ENCODE results near the gene DPP6. TPM values are rescaled to one million over a fixed set of nuclear protein-coding genes. Genes with fewer than 3 reads are reported as not detected.

DPP6 gene
- total RNA-seq, 4 donors from 2014 or later = 1.8 to 33.7 (median 6.4) TPM

- DNase-seq = no peak
- Histone ChIP-seq H3K27me3 (no peaks in the 10 kb centered on the region), H3K9me3 (no peaks in the 10 kb centered on the region), H3K36me3 (no peaks in the 10 kb centered on the region), H3K27ac (no peak overlapping the region), H3K4me1 (peaks cover 0 to 24% (median 10%) of the 10 kb centered on the region in 4 donors), H3K4me3 (no peak overlapping the region)
- WGBS, 2 donors (ENCODE audit: low coverage in 1 of 2) = 70 to 92% methylated on average over 2 to 14 of the region's 14 CpGs
- intact Hi-C loops (cut with DNase I; ENCODE audit: low total_unique reads) (no loop called here), in situ Hi-C loops (cut with MboI; ENCODE audit: low pct_ligation_motif_present in 1 of 4, low pct_unique_long_range_greater_than_20kb in 1 of 4, low sequenced_read_pairs in 3 of 4) (no loop called here)
- TF ChIP-seq EP300 (IDR thresholded peaks at IDR 0.05; ENCODE audit: low read depth) (no peak), POLR2A (IDR thresholded peaks at IDR 0.05) (no peak), POLR2AphosphoS5 (IDR thresholded peaks at IDR 0.05) (no peak)
- TF ChIP-seq, protein P1, sequence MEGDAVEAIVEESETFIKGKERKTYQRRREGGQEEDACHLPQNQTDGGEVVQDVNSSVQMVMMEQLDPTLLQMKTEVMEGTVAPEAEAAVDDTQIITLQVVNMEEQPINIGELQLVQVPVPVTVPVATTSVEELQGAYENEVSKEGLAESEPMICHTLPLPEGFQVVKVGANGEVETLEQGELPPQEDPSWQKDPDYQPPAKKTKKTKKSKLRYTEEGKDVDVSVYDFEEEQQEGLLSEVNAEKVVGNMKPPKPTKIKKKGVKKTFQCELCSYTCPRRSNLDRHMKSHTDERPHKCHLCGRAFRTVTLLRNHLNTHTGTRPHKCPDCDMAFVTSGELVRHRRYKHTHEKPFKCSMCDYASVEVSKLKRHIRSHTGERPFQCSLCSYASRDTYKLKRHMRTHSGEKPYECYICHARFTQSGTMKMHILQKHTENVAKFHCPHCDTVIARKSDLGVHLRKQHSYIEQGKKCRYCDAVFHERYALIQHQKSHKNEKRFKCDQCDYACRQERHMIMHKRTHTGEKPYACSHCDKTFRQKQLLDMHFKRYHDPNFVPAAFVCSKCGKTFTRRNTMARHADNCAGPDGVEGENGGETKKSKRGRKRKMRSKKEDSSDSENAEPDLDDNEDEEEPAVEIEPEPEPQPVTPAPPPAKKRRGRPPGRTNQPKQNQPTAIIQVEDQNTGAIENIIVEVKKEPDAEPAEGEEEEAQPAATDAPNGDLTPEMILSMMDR (IDR thresholded peaks at IDR 0.05) = no peak
Measured at GRCh38 chr7:154854836-154855235, 802.6 kb downstream of the DPP6 start.

DNA sequence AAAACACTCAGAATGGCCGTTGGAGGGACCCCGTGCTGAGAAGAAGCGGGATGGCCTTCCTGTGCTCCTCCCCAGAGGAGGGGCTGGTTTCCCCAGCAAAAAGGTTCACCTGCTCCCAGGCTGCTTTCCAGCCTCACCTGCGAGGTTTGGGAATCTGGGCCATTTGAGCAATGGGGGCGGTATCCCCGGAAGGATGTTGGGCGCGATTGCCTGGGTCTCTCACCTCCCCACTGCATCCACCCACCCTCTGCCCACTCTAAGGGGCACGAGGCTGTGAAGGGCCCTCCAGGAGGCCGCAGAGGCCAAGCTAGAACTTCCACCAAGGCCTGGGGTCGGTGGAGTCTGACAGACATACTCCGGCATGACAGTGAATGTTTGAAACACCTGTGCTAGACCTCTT lies 803.2 kb downstream of the DPP6 start:
- in situ Hi-C loops (cut with MboI; ENCODE audit: low pct_ligation_motif_present in 1 of 4, low pct_unique_long_range_greater_than_20kb in 1 of 4, low sequenced_read_pairs in 3 of 4) = no loop called here
- H3K4me3 ChIP-seq = no peak overlapping the region
- intact Hi-C loops (cut with DNase I; ENCODE audit: low total_unique reads) = no loop called here
- no peak for DNase-seq
- no peak for TF ChIP-seq POLR2A (IDR thresholded peaks at IDR 0.05)
- TF ChIP-seq, protein P1 (IDR thresholded peaks at IDR 0.05) = no peak
- no peak for TF ChIP-seq EP300 (IDR thresholded peaks at IDR 0.05; ENCODE audit: low read depth)
- TF ChIP-seq POLR2AphosphoS5 (IDR thresholded peaks at IDR 0.05) = no peak
- H3K27me3 ChIP-seq = no peaks in the 10 kb centered on the region
- no peaks in the 10 kb centered on the region for H3K9me3 ChIP-seq
- H3K4me1 ChIP-seq = peaks cover 0 to 24% (median 10%) of the 10 kb centered on the region in 4 donors
- WGBS, 2 donors (ENCODE audit: low coverage in 1 of 2) = 72 to 81% methylated on average over 5 to 9 of the region's 12 CpGs
- H3K36me3 ChIP-seq = no peaks in the 10 kb centered on the region
- H3K27ac ChIP-seq = no peak overlapping the region

DNA sequence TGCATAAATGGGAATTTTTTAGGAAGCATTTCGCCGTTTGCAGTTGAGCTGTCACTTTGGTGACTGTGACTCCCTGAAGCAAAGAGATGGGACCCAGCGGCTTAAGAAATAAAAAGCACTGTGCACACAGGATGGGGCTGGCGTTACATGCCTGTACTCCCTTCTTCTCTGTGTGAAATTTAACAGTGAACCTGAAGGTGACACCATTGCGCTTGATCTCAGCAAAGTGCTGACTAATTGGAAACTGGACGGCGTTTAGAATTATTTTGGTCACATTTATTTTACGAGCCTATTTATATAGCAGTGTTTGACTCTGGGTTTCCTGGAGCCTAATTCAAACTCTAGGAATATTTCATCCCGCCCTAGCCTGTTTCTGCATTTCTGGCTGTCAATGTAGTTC lies 804.5 kb downstream of the DPP6 start:
- TF ChIP-seq, protein P1 (IDR thresholded peaks at IDR 0.05) = no peak
- TF ChIP-seq EP300 (IDR thresholded peaks at IDR 0.05; ENCODE audit: low read depth) (no peak), POLR2A (IDR thresholded peaks at IDR 0.05) (no peak), POLR2AphosphoS5 (IDR thresholded peaks at IDR 0.05) (no peak)
- no peaks in the 10 kb centered on the region for H3K27me3 ChIP-seq
- intact Hi-C loops (cut with DNase I; ENCODE audit: low total_unique reads) = no loop called here
- no peaks in the 10 kb centered on the region for H3K9me3 ChIP-seq
- no peak for DNase-seq
- H3K4me3 ChIP-seq = no peak overlapping the region
- WGBS, 2 donors (ENCODE audit: low coverage in 1 of 2) = 44 to 56% methylated on average over 5 to 9 of the region's 9 CpGs
- no peak overlapping the region for H3K27ac ChIP-seq
- no peaks in the 10 kb centered on the region for H3K36me3 ChIP-seq
- in situ Hi-C loops (cut with MboI; ENCODE audit: low pct_ligation_motif_present in 1 of 4, low pct_unique_long_range_greater_than_20kb in 1 of 4, low sequenced_read_pairs in 3 of 4) = no loop called here
- H3K4me1 ChIP-seq = peaks cover 0 to 24% (median 10%) of the 10 kb centered on the region in 4 donors

DNA sequence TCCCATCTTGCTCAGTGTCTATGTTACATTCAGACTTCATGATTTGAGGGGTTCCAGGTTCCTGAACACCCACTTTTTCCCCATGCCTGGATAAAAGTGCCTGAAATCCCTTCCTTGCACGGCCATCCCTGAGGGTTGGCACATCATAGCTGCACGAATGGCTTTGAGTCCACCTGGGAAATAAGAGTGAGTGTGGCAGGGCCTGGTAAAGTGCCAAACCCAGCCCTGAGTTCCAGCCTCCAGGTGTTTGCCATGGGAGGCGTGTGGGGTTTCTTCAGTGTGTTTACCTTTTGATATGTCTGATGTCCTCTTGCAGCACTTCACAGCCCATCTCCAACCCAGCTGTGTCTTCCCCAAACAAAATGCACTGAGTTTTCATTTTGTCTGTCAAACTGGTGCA lies 805.0 kb downstream of the DPP6 start:
- H3K27ac ChIP-seq = no peak overlapping the region
- no peaks in the 10 kb centered on the region for H3K9me3 ChIP-seq
- H3K4me1 ChIP-seq = peaks cover 0 to 24% (median 10%) of the 10 kb centered on the region in 4 donors
- no peaks in the 10 kb centered on the region for H3K36me3 ChIP-seq
- H3K4me3 ChIP-seq = no peak overlapping the region
- in situ Hi-C loops (cut with MboI; ENCODE audit: low pct_ligation_motif_present in 1 of 4, low pct_unique_long_range_greater_than_20kb in 1 of 4, low sequenced_read_pairs in 3 of 4) (no loop called here), intact Hi-C loops (cut with DNase I; ENCODE audit: low total_unique reads) (no loop called here)
- WGBS, 2 donors (ENCODE audit: low coverage in 1 of 2) = 33% methylated on average over 3 of the region's 3 CpGs; no CpG with 5 or more reads in 1 of the 2 donors
- no peaks in the 10 kb centered on the region for H3K27me3 ChIP-seq
- TF ChIP-seq POLR2AphosphoS5 (IDR thresholded peaks at IDR 0.05) = no peak
- no peak for TF ChIP-seq EP300 (IDR thresholded peaks at IDR 0.05; ENCODE audit: low read depth)
- TF ChIP-seq, protein P1 (IDR thresholded peaks at IDR 0.05) = no peak
- TF ChIP-seq POLR2A (IDR thresholded peaks at IDR 0.05) = no peak
- peak; percentile 33 for DNase-seq

Data from transverse colon (tissue), 4 donors.